Endometrial microvascular endothelial cells (primary cell): ENCODE results near the gene PGM5. TPM values are rescaled to one million over a fixed set of nuclear protein-coding genes. Genes with fewer than 3 reads are reported as not detected.
"Not testable (repeated sequence)": the region's sequence is repeated elsewhere in the genome, so short reads cannot be mapped to it uniquely, and the experiment has no call there.

Experiments used
- in situ Hi-C: cut with HindIII; loops from 2 replicates; pipeline ENCODE4 v1.10.0; 2017; ENCODE audit warnings: low sequenced_read_pairs, low pct_unique_long_range_greater_than_20kb; ENCODE audit errors: inconsistent ontology term
- total RNA-seq: library from RNA; depleted of rRNA; stranded (reverse); fragments of >200 nt; gene quantifications from one replicate; pipeline ENCODE4 v1.2.3, GENCODE V29; 2015; ENCODE audit errors: inconsistent ontology term

Gene PGM5
- total RNA-seq, 1 donor from 2014 or later: not detected

GRCh38 chr9:68366933-68367547 is 10.6 kb downstream of the PGM5 start:
- in situ Hi-C loops: not testable (repeated sequence)

- in situ Hi-C loops: not testable (repeated sequence)
These were observed 19.4 kb downstream of the PGM5 start for GRCh38 chr9:68375789-68376188.

GRCh38 chr9:68377723-68378122 is 21.3 kb downstream of the PGM5 start:
- in situ Hi-C loops: not testable (repeated sequence)

- in situ Hi-C loops: not testable (repeated sequence)
These were observed 27.5 kb downstream of the PGM5 start for GRCh38 chr9:68383894-68384293.

GRCh38 chr9:68389558-68389957 is 33.1 kb downstream of the PGM5 start:
- in situ Hi-C loops: not testable (repeated sequence)

GRCh38 chr9:68390737-68391136 is 34.3 kb downstream of the PGM5 start:
- in situ Hi-C loops: not testable (repeated sequence)

GRCh38 chr9:68396411-68397094 is 40.1 kb downstream of the PGM5 start:
- in situ Hi-C loops: not testable (repeated sequence)

- in situ Hi-C loops: not testable (repeated sequence)
These were observed 40.6 kb downstream of the PGM5 start for GRCh38 chr9:68397095-68397423.

GRCh38 chr9:68397796-68398195 is 41.4 kb downstream of the PGM5 start:
- in situ Hi-C loops: not testable (repeated sequence)

- in situ Hi-C loops: not testable (repeated sequence)
These were observed 41.9 kb downstream of the PGM5 start for GRCh38 chr9:68398324-68398723.

- in situ Hi-C loops: not testable (repeated sequence)
These were observed 48.2 kb downstream of the PGM5 start for GRCh38 chr9:68404421-68405185.

GRCh38 chr9:68411865-68412264 is 55.5 kb downstream of the PGM5 start:
- in situ Hi-C loops: not testable (repeated sequence)

GRCh38 chr9:68412754-68413153 is 56.3 kb downstream of the PGM5 start:
- in situ Hi-C loops: not testable (repeated sequence)

GRCh38 chr9:68415065-68415464 is 58.7 kb downstream of the PGM5 start:
- in situ Hi-C loops: not testable (repeated sequence)

GRCh38 chr9:68416936-68417564 is 60.6 kb downstream of the PGM5 start:
- in situ Hi-C loops: no loop called here

- in situ Hi-C loops: no loop called here
These were observed 61.4 kb downstream of the PGM5 start for GRCh38 chr9:68417762-68418161.

- in situ Hi-C loops: no loop called here
These were observed 61.9 kb downstream of the PGM5 start for GRCh38 chr9:68418259-68418845.

- in situ Hi-C loops: no loop called here
These were observed 63.5 kb downstream of the PGM5 start for GRCh38 chr9:68419901-68420300.

- in situ Hi-C loops: no loop called here
These were observed 70.3 kb downstream of the PGM5 start for GRCh38 chr9:68426755-68427154.
